ENCODE measurements around the gene WWTR1. TPM values are rescaled to one million over a fixed set of nuclear protein-coding genes. Genes with fewer than 3 reads are reported as not detected.

The WWTR1 gene
- total and polyA plus RNA-seq, 2 of the 4 experiments (the other 2 are of a cell fraction), result 38.9 to 65.3 TPM

DNA sequence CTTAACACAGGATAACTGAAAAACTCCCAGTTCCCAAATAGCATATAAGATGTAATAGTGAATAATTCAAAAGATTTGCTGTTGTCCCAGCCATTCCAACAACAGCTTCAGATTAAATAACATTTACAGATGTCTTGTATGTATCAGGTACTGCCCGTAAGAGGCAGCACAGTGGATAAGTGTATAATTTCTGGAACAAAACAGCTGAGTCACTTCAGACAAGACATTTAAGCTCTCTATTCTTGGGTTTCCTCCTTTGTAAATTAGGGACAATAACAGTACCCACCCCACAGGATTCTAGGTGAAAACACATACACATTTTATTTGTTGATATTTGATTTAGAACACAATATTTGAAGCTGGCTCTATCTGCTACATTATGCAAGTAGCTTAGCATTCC lies 2.6 kb upstream of the WWTR1 start:
- no peak overlapping the region for H2AK9ac ChIP-seq (replicated peaks; ENCODE audit: low read depth, low read length, poor library complexity)
- peaks cover 0 to 36% of the 10 kb centered on the region in 2 experiments; a peak in 2 of 4 replicates for H3K79me1 ChIP-seq (ENCODE audit: low read depth in 1 of 2, low read length in 2 of 2)
- in situ Hi-C loops (cut with MboI; ENCODE audit: low sequenced_read_pairs), result no loop called here
- no peaks in the 10 kb centered on the region; the same call in 1 of the 2 replicates for H3K9me1 ChIP-seq (ENCODE audit: insufficient read depth, low read length)
- H3K27ac ChIP-seq (ENCODE audit: insufficient read depth, low read length), result no peak overlapping the region
- no peak overlapping the region for H3K4me2 ChIP-seq (ENCODE audit: low read depth, low read length)
- H2BK5ac ChIP-seq (ENCODE audit: low read depth, low read length, poor library complexity, severe bottlenecking), result no peak overlapping the region
- no peaks in the 10 kb centered on the region for H3K9me3 ChIP-seq (ENCODE audit: control insufficient read depth, insufficient read depth, low read length)
- no peak overlapping the region for H3K18ac ChIP-seq (ENCODE audit: low read depth, low read length)
- ChIA-PET CTCF (no interaction called here), POLR2A (ENCODE audit: unreplicated experiment) (no interaction called here)
- no peak overlapping the region for H2BK15ac ChIP-seq (ENCODE audit: low read depth, low read length)
- ATAC-seq (ENCODE audit: low read depth), result no peak
- intact Hi-C loops (cut with micrococcal nuclease), result no loop called here
- H3K23ac ChIP-seq (ENCODE audit: low read depth, low read length), result no peak overlapping the region
- peaks cover 3% of the 10 kb centered on the region for H3K36me3 ChIP-seq (ENCODE audit: control insufficient read depth, insufficient read depth, low read length)
- no TSS peak for BruUV-seq (replicated peaks)
- H3K9ac ChIP-seq (ENCODE audit: low read depth, low read length), result no peak overlapping the region
- no peak overlapping the region for H2BK20ac ChIP-seq (ENCODE audit: low read depth, low read length)
- H4K8ac ChIP-seq (ENCODE audit: low read depth in 2 of 2, low read length in 2 of 2), result no peak overlapping the region
- dilution Hi-C loops (cut with HindIII; ENCODE audit: low sequenced_read_pairs, unreplicated experiment), result no loop called here
- H3K56ac ChIP-seq (ENCODE audit: extremely low read depth, insufficient read depth, low read length), result no peak overlapping the region
- TF ChIP-seq, protein P1, sequence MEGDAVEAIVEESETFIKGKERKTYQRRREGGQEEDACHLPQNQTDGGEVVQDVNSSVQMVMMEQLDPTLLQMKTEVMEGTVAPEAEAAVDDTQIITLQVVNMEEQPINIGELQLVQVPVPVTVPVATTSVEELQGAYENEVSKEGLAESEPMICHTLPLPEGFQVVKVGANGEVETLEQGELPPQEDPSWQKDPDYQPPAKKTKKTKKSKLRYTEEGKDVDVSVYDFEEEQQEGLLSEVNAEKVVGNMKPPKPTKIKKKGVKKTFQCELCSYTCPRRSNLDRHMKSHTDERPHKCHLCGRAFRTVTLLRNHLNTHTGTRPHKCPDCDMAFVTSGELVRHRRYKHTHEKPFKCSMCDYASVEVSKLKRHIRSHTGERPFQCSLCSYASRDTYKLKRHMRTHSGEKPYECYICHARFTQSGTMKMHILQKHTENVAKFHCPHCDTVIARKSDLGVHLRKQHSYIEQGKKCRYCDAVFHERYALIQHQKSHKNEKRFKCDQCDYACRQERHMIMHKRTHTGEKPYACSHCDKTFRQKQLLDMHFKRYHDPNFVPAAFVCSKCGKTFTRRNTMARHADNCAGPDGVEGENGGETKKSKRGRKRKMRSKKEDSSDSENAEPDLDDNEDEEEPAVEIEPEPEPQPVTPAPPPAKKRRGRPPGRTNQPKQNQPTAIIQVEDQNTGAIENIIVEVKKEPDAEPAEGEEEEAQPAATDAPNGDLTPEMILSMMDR (conservative IDR thresholded peaks at IDR 0.05; ENCODE audit: low read depth, low read length), result no peak
- TF ChIP-seq POLR2A (IDR thresholded peaks at IDR 0.05; ENCODE audit: low read depth, low read length) (no peak), NFE2L2 (IDR thresholded peaks at IDR 0.05; ENCODE audit: low read depth, low read length) (peak; percentile 41; the same call in 1 of the 2 replicates), RFX5 (IDR thresholded peaks at IDR 0.05; ENCODE audit: low read depth, low read length) (no peak)
- WGBS, 2 experiments (ENCODE audit: extremely low coverage in 2 of 2, insufficient read length in 1 of 2), result no CpG with 5 or more reads among the region's 1 CpG
- no peak overlapping the region for H4K91ac ChIP-seq (ENCODE audit: insufficient read depth, low read depth, low read length)
- H2AFZ ChIP-seq (replicated peaks; ENCODE audit: low read length, poor library complexity), result no peak overlapping the region
- H4K5ac ChIP-seq (ENCODE audit: low read depth, low read length), result no peak overlapping the region
- H3K4me1 ChIP-seq (ENCODE audit: control insufficient read depth, insufficient read depth, low read length), result peaks cover 5% of the 10 kb centered on the region
- no peak for DNase-seq
- H3K4ac ChIP-seq (ENCODE audit: low read depth, low read length), result no peak overlapping the region
- no peak overlapping the region for H3K4me3 ChIP-seq (ENCODE audit: insufficient read depth, low read depth, low read length)
- no peak overlapping the region for H3K14ac ChIP-seq (replicated peaks; ENCODE audit: low read depth, low read length)
- no peak overlapping the region for H2AK5ac ChIP-seq (ENCODE audit: low read depth, low read length)
- peak overlapping the region; percentile 67; the same call in 1 of the 2 replicates for H2BK120ac ChIP-seq (ENCODE audit: low read depth, low read length)
- no peaks in the 10 kb centered on the region for H3K27me3 ChIP-seq (ENCODE audit: control insufficient read depth, insufficient read depth, low read length)
- peaks cover 23% of the 10 kb centered on the region for H4K20me1 ChIP-seq (ENCODE audit: insufficient read depth, low read length)

All from IMR-90 (cell line).